ENCODE data around the gene FAM216B. TPM values are rescaled to one million over a fixed set of nuclear protein-coding genes. Genes with fewer than 3 reads are reported as not detected.

The FAM216B gene
- total and polyA plus RNA-seq, 2 of the 13 experiments (the other 11 are each of a cell fraction or from before 2014, with no cell fraction given), result not detected

- ATAC-seq, result no peak
These were observed 33.5 kb downstream of the FAM216B start for GRCh38 chr13:42814868-42815267.

More at GRCh38 chr13:42814868-42815267, 33.5 kb downstream of the FAM216B start:
- TF ChIP-seq CHCHD3 (CRISPR knock-in tag; IDR thresholded peaks at IDR 0.05), result no peak
- no peak for TF ChIP-seq PAF1 (CRISPR knock-in tag; IDR thresholded peaks at IDR 0.05)
- no peak for TF ChIP-seq HDAC2 (CRISPR knock-in tag; IDR thresholded peaks at IDR 0.05)
- TF ChIP-seq SNAPC2 (CRISPR knock-in tag; IDR thresholded peaks at IDR 0.05), result no peak
- TF ChIP-seq ZNF761 (CRISPR knock-in tag; conservative IDR thresholded peaks at IDR 0.05), result no peak
- TF ChIP-seq ZFAT (CRISPR knock-in tag; conservative IDR thresholded peaks at IDR 0.05), result no peak
- TF ChIP-seq, protein P1, sequence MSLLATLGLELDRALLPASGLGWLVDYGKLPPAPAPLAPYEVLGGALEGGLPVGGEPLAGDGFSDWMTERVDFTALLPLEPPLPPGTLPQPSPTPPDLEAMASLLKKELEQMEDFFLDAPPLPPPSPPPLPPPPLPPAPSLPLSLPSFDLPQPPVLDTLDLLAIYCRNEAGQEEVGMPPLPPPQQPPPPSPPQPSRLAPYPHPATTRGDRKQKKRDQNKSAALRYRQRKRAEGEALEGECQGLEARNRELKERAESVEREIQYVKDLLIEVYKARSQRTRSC (CRISPR knock-in tag; IDR thresholded peaks at IDR 0.05; ENCODE audit: low read depth), result no peak
- TF ChIP-seq ZFP37 (CRISPR knock-in tag; IDR thresholded peaks at IDR 0.05; ENCODE audit: borderline replicate concordance), result no peak
- no peak for TF ChIP-seq NAIF1 (CRISPR knock-in tag; IDR thresholded peaks at IDR 0.05; ENCODE audit: borderline replicate concordance)
- no peak for TF ChIP-seq WIZ (CRISPR knock-in tag; IDR thresholded peaks at IDR 0.05)
- no peak for TF ChIP-seq ZNF660 (CRISPR knock-in tag; IDR thresholded peaks at IDR 0.05; ENCODE audit: borderline replicate concordance, low read depth)
- TF ChIP-seq, protein P2, sequence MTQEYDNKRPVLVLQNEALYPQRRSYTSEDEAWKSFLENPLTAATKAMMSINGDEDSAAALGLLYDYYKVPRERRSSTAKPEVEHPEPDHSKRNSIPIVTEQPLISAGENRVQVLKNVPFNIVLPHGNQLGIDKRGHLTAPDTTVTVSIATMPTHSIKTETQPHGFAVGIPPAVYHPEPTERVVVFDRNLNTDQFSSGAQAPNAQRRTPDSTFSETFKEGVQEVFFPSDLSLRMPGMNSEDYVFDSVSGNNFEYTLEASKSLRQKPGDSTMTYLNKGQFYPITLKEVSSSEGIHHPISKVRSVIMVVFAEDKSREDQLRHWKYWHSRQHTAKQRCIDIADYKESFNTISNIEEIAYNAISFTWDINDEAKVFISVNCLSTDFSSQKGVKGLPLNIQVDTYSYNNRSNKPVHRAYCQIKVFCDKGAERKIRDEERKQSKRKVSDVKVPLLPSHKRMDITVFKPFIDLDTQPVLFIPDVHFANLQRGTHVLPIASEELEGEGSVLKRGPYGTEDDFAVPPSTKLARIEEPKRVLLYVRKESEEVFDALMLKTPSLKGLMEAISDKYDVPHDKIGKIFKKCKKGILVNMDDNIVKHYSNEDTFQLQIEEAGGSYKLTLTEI (CRISPR knock-in tag; conservative IDR thresholded peaks at IDR 0.05), result no peak
- no peak for TF ChIP-seq ZNF772 (CRISPR knock-in tag; IDR thresholded peaks at IDR 0.05)
- POLR2A ChIA-PET, result no interaction called here
- CTCF ChIA-PET (ENCODE audit: low intra/inter-chr PET ratio, low total read pairs), result no interaction called here
- Histone ChIP-seq H3K4me3 (replicated peaks in 1 of 3; ENCODE audit: insufficient read depth in 1 of 3, low read depth in 2 of 3, low read length in 3 of 3) (no peak overlapping the region), H3K36me3 (replicated peaks in 1 of 2; ENCODE audit: control insufficient read depth in 1 of 2, insufficient read depth in 2 of 2, low read length in 2 of 2) (no peaks in the 10 kb centered on the region), H3K4me1 (ENCODE audit: insufficient read depth, low read length) (no peaks in the 10 kb centered on the region), H4K20me1 (ENCODE audit: insufficient read depth, low read length) (no peaks in the 10 kb centered on the region), H3K79me2 (ENCODE audit: insufficient read depth, low read length) (no peaks in the 10 kb centered on the region), H3K9ac (ENCODE audit: insufficient read depth, low read depth, low read length) (no peak overlapping the region), H2AFZ (ENCODE audit: low read length) (no peak overlapping the region), H3K27ac (ENCODE audit: extremely low read length, insufficient read depth, low read length) (no peak overlapping the region), H3K4me2 (ENCODE audit: low read depth, low read length) (no peak overlapping the region), H3K9me3 (ENCODE audit: low read length) (peaks cover 39% of the 10 kb centered on the region), H3K27me3 (ENCODE audit: control insufficient read depth in 1 of 2, insufficient read depth in 2 of 2, low read length in 2 of 2) (no peaks in the 10 kb centered on the region)
- intact Hi-C loops (cut with micrococcal nuclease; ENCODE audit: unreplicated experiment) (no loop called here), in situ Hi-C loops (cut with HindIII; ENCODE audit: extremely low pct_ligation_motif_present, low pct_unique_long_range_greater_than_20kb) (no loop called here)
- BruUV-seq (replicated peaks), result no TSS peak
- no peak for DNase-seq (ENCODE audit: low spot score)
- FAIRE-seq, result no peak

All from HepG2 (cell line).